ENCODE data around the gene CHST8. TPM values are rescaled to one million over a fixed set of nuclear protein-coding genes. Genes with fewer than 3 reads are reported as not detected.

Gene CHST8
- total RNA-seq, 1 donor from 2014 or later = 0.35 TPM

GRCh38 chr19:33802001-33802400 lies 180.2 kb downstream of the CHST8 start:
- H3K27ac Mint-ChIP-seq (ENCODE audit: unreplicated experiment) = no peak overlapping the region
- no peaks in the 10 kb centered on the region for H3K9me3 Mint-ChIP-seq (ENCODE audit: unreplicated experiment)
- no peak for TF ChIP-seq CTCF (IDR thresholded peaks at IDR 0.05)
- peaks cover 40% of the 10 kb centered on the region for H3K4me1 Mint-ChIP-seq (ENCODE audit: unreplicated experiment)
- peaks cover 50% of the 10 kb centered on the region for H3K36me3 Mint-ChIP-seq (ENCODE audit: unreplicated experiment)
- DNase-seq (ENCODE audit: extremely low spot score, unreplicated experiment) = no peak
- no peak overlapping the region for H3K4me3 Mint-ChIP-seq (ENCODE audit: unreplicated experiment)
- no peaks in the 10 kb centered on the region for H3K27me3 Mint-ChIP-seq (ENCODE audit: unreplicated experiment)

GRCh38 chr19:33802801-33803200 lies 181.0 kb downstream of the CHST8 start:
- H3K27me3 Mint-ChIP-seq (ENCODE audit: unreplicated experiment) = no peaks in the 10 kb centered on the region
- DNase-seq (ENCODE audit: extremely low spot score, unreplicated experiment) = no peak
- peaks cover 55% of the 10 kb centered on the region for H3K36me3 Mint-ChIP-seq (ENCODE audit: unreplicated experiment)
- peaks cover 40% of the 10 kb centered on the region for H3K4me1 Mint-ChIP-seq (ENCODE audit: unreplicated experiment)
- no peak for TF ChIP-seq CTCF (IDR thresholded peaks at IDR 0.05)
- H3K4me3 Mint-ChIP-seq (ENCODE audit: unreplicated experiment) = no peak overlapping the region
- H3K27ac Mint-ChIP-seq (ENCODE audit: unreplicated experiment) = no peak overlapping the region
- H3K9me3 Mint-ChIP-seq (ENCODE audit: unreplicated experiment) = no peaks in the 10 kb centered on the region

- no peak for TF ChIP-seq CTCF (IDR thresholded peaks at IDR 0.05)
- Mint-ChIP-seq H3K36me3 (ENCODE audit: unreplicated experiment) (peaks cover 59% of the 10 kb centered on the region), H3K9me3 (ENCODE audit: unreplicated experiment) (no peaks in the 10 kb centered on the region), H3K4me3 (ENCODE audit: unreplicated experiment) (no peak overlapping the region), H3K27ac (ENCODE audit: unreplicated experiment) (no peak overlapping the region), H3K27me3 (ENCODE audit: unreplicated experiment) (no peaks in the 10 kb centered on the region), H3K4me1 (ENCODE audit: unreplicated experiment) (peaks cover 44% of the 10 kb centered on the region)
- no peak for DNase-seq (ENCODE audit: extremely low spot score, unreplicated experiment)
These were observed 181.6 kb downstream of the CHST8 start for GRCh38 chr19:33803383-33803782.

GRCh38 chr19:33804021-33804799 lies 182.5 kb downstream of the CHST8 start:
- no peaks in the 10 kb centered on the region for H3K27me3 Mint-ChIP-seq (ENCODE audit: unreplicated experiment)
- no peak for TF ChIP-seq CTCF (IDR thresholded peaks at IDR 0.05)
- peaks cover 37% of the 10 kb centered on the region for H3K4me1 Mint-ChIP-seq (ENCODE audit: unreplicated experiment)
- no peaks in the 10 kb centered on the region for H3K9me3 Mint-ChIP-seq (ENCODE audit: unreplicated experiment)
- no peak overlapping the region for H3K4me3 Mint-ChIP-seq (ENCODE audit: unreplicated experiment)
- DNase-seq (ENCODE audit: extremely low spot score, unreplicated experiment) = no peak
- H3K27ac Mint-ChIP-seq (ENCODE audit: unreplicated experiment) = no peak overlapping the region
- H3K36me3 Mint-ChIP-seq (ENCODE audit: unreplicated experiment) = peaks cover 60% of the 10 kb centered on the region

GRCh38 chr19:33805313-33805712 lies 183.6 kb downstream of the CHST8 start:
- peaks cover 56% of the 10 kb centered on the region for H3K36me3 Mint-ChIP-seq (ENCODE audit: unreplicated experiment)
- no peak overlapping the region for H3K27ac Mint-ChIP-seq (ENCODE audit: unreplicated experiment)
- no peaks in the 10 kb centered on the region for H3K9me3 Mint-ChIP-seq (ENCODE audit: unreplicated experiment)
- H3K4me1 Mint-ChIP-seq (ENCODE audit: unreplicated experiment) = peaks cover 35% of the 10 kb centered on the region
- no peak for TF ChIP-seq CTCF (IDR thresholded peaks at IDR 0.05)
- no peak overlapping the region for H3K4me3 Mint-ChIP-seq (ENCODE audit: unreplicated experiment)
- H3K27me3 Mint-ChIP-seq (ENCODE audit: unreplicated experiment) = no peaks in the 10 kb centered on the region
- no peak for DNase-seq (ENCODE audit: extremely low spot score, unreplicated experiment)
